HG02970 (cell line): Measurements from ENCODE around the gene WWOX.
"Not testable (repeated sequence)": the region's sequence is repeated elsewhere in the genome, so short reads cannot be mapped to it uniquely, and the experiment has no call there.

Source experiments
- ATAC-seq: cut with Tn5 transposase; IDR thresholded peaks from one replicate; pipeline ENCODE4 v1.9.1; 2021; ENCODE audit warnings: mild to moderate bottlenecking, moderate library complexity, moderate number of reproducible peaks; ENCODE audit not compliant: unreplicated experiment, low FRiP score

WWOX gene

DNA sequence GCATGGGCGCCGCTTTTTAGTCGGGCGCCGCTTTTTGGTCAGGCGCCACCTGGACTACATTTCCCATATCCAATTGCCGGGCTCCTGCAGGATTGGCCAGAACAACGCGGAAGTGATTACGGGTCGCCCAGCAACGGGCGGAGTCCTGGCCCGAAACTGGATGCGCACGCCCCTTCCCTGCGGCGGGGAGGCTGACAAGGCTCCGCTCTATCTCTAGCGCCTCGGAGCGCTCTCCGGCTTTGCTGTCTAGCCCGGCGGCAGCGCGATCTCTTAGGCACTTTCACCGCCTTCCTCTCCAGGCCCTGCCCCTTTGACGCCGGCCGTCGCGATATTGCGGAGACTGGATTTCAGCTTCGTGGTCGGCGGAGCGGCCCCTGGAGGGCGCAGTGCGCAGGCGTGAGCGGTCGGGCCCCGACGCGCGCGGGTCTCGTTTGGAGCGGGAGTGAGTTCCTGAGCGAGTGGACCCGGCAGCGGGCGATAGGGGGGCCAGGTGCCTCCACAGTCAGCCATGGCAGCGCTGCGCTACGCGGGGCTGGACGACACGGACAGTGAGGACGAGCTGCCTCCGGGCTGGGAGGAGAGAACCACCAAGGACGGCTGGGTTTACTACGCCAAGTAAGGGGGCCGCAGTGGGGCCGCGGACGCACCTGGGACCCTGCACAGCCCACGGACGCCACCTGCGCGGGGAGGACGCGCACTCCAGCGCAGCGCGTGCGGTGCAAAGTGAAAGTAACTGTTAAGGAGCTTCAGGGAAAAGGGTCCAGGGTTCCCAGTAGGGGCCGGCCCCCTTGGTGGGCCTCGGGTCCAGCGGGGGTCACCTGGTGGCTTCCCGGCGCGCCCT, at the start of gene WWOX:
WWOX (plus strand) TSS at position 384 of the 841 bp plus-strand sequence.
- peak; percentile 98 for ATAC-seq

DNA sequence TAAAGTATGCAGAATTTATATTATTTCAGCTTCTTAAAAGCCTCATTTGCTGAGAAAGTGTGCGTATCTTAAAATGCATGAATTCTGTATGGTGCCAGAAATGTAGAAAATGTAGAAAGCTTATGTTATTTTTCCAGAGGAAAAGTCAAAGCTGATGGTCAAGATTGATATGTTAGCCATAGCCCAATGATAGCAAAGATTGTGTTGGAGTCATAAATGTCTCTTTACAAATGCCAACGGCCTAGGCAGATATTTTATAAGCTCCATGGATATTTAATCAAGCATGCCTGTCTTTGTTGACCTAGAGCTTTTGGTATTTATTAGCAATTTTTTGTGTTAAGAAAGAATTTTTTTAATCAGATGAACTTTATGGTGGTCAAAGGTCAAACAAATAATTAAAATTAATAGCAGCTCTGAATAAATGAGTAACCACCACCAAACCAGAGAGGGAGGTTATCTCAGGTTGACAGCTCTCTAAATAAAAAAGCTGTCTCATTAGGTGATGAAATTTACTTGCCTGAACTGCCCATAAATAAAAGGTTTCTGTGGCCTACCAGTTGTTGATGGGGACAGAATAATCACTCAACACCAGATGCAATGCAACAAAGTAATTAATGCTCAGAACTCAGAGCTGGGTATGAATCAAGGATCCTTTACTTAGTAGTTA, 48.6 kb upstream of the WWOX start:
- ATAC-seq, result no peak

DNA sequence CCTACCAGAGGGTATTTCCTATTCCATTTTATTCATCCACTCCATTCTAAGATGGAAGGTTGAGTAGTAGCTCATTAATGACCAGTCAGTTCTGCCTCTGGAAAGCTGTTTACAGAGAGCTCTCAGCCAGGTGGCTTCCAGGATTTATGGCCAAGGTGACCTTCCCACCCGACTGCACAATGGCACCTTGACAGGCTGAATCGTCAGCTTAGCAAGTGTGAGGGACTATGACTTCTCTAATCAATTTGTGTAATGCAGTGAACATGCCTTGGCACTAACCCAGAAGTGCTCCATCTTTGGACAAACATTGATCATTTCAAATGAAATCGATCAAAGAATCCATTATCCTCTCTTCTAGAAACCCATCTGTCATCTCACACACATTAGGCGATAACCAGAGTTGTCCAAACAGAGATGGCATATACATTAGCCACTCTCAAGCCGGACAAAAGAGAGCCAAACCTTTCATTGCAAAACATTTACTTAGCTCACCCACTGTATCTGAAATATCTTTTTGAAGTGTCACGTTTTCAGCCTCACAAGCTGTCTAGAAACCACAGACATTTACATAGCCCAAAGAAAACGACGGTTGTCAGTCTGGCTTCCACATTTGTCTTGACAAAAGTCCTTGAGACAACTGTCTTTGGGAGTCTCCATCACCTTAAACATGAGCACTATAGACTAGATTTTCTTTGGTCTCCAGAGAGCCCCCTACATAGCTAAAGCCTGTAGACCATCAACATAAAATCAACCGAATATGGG, 41.5 kb upstream of the WWOX start:
- no peak for ATAC-seq

DNA sequence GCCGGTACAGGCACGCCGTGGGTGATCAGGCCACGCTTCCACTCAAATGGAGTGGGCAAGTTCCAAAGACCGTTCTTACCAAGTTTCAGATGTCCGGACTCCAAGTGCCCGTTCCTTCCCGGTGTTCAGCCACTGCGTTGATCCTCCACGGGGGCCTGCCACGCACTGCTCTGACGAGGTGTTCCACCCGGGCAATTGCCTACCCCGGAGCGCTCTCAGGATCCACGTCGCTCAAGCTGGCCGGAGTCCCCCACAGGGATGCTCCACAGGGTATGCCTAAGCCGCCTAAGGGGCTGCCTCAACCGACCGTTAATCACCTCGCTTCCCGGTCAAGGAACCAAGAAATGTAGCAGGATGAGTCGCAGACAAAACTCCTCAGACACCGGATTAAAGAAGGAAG, 39.6 kb upstream of the WWOX start:
- not testable (repeated sequence) for ATAC-seq

DNA sequence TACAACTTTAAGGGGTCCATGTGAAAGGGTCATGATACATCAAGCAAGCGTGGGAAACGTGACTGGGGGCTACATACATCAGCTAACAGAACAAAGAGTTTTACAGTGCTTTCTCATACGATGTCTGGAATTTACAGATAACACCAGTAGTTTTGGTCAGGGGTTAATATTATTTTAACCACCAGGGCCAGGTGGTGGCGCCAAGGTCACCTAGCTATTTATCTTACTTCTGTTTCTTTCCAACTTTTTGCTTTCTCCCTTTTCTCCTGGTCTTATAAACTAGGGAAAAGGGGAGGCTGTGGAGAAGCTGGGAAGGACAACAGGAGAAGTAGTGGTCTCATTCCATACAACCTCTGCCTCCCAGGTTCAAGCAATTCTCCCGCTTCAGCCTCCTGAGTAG, 39.2 kb upstream of the WWOX start:
- no peak for ATAC-seq

DNA sequence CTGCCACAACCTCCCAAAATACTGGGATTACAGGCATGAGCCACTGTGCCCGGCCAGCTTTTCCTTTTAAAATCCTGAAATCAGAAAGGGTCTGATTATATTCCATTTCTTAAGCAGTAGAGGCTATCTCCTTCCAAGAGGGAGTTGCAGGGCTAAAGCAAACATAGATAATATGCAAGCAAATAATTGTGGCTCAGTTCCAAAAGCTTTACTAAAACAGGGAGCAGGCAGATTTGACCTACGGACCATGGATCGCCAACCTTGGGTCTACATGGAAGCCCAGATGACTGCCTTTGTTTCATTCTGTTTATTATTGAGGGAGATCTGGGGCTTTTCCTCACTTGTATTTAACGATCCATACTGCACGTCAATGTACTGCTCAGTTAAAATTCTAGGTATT, 38.6 kb upstream of the WWOX start:
- ATAC-seq, result no peak

DNA sequence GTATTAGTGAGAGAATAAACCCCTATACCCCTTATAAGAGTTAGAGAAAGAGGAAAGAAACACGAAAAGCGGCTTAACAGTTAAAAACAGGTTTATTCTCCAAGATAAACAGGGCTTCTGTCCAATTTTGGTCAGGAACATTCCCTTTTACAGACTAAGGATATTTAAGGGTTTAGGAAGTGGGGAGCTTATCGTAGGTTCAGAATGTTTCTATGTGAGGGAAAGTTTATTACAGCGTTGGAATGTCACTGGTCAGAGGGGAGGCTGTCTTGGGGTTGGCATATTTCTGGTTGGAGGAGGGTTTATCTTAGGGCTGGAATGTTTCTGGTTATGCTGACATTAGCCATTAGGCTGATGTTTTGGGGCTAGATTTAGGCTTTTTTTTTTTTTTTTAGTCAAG, 34.1 kb upstream of the WWOX start:
- no peak for ATAC-seq

DNA sequence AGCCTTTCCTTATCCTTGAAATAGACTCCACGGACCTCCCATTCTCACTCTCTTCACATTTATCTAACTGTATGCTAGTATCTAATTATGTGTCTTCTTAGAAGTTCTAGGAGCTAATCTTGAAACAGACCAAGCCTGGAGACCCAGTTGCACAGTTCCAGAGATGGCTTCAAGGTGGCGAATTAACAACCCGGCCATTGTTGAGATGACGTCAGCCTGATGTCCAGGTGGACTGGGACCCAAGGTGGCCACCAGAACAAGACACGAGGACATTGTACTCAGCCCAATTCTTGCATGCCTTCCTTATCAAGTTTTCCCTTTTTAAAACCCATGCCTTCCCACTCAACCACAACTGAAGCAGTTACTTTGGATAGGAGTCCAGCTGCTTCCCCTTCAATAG, 29.5 kb upstream of the WWOX start:
- ATAC-seq, result no peak

DNA sequence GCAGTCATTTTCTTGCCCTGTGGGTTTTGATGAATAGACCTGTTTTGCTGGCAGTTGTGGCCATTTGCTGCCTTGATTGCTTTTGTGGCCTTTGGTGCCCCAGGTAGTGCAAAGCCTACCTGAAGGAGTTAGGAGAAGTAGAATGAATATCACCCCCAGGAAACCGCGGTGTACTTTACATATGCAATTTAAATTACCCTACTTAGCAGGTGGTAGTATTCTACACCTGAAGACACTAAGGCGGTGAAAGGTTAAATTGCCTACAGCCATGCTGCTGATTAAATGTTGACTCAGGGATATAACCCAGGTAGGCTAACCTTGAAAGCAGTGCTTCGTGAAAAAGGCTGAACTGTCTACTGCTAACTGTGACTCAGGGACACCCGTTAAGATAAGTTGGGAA, 27.2 kb upstream of the WWOX start:
- ATAC-seq, result no peak

DNA sequence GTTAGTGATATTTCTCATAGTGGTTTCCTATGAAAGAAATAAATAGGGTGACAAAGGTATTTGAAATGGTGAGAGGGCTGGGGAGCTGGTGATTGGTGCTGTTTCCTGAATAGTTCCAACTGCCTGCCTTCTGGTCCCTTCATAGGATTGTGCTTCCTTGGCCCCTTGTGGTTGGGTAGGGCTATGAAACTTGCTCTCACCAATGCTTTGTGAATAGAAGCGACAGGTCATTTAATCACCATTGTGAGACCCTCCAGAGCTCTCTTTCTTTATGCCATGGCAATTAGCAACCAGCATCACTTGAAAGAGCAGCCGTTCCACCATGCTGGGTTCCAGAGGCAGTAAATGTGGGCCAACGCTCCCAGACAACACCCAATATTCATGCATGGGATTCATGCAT, 23.7 kb upstream of the WWOX start:
- ATAC-seq, result no peak

DNA sequence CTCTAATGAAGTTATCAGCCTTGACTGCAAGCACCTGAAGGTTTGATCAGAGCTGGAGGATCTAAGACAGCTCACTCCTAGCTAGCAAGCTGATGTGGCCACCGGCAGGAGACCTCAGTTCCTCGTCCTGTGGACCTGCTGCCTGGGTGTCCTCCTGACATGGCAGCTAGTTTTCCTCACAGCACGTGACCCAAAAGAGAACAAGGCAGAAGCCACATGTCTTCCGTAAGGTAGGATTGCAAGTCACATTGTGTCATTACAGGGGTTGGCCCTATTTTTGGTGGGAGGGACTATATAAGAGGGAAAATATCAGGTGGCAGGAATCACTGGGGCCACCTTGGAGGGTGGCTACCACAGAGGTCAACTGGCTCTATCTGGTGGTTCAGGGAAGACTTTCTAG, 18.1 kb upstream of the WWOX start:
- no peak for ATAC-seq

DNA sequence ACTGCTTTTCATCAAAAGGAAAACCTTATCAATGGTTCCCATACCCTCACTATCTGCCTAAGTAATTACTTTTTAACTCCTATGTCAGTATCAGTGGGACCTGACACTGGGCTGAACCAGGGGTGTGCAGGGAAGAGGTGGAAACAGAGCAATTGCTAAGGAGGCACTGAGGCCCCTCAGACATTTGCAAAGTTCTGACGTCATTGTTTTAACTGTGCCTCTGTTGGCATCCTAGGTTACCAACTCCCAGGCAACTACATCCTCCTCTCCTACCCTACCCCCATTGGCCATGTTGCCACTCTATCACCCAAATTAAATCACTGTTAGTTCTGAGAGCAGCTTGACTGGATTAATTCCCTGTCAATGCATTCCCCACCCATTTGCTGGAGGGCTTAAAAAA, 8.0 kb upstream of the WWOX start:
- ATAC-seq, result no peak

DNA sequence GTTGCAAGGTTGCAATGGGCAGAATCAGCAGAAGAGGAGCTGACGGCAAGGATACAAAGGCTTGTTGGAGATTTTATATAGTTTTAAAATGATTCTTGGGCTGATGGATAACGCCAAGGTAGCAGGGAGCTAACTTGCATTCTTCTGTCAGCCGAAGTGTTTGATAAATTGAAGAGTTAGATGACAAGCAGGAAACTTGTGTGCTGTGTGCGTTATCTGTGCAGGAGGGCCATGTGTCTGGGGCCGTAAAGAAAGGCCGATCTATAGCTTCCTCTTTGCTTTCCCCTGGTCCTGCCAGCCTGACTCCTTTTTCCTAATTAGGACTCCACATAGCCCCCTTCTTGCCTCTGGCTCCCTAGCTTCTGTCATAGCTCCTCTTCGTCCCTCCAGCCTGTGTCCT, 6.7 kb upstream of the WWOX start:
- no peak for ATAC-seq

DNA sequence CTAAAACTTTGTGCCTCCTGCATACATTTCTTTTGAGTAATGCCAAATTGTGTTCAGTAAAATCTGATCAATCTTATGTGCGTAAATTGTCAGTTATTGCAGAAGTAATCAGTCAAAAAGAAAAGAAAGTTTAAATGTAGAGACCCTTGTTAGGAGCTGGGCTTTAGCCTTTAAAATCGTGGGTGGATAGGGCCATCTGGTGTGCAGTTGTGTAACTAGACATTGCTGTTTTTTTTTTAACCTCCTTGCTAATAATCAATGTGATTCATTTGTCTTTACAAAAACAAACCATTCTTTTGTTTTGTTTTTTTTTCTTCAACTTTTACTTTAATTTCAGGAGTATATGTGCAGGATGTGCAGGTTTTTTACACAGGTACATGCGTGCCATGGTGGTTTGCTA, 5.3 kb upstream of the WWOX start:
- no peak for ATAC-seq

DNA sequence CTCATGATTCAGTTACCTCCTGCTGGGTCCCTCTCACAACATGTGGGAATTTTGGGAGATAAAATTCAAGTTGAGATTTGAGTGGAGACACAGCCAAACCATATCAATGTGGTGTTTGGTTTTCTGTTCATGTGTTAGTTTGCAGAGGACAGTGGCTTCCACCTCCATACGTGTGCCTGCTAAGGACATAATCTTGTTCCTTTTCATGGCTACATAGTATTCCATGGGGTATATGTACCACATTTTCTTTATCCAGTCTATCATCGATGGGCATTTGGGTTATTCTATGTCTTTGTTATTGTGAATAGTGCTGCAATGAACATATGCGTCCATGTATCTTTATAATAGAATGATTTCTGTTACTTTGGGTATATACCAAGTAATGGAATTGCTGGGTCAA, 4.5 kb upstream of the WWOX start:
- ATAC-seq, result no peak

DNA sequence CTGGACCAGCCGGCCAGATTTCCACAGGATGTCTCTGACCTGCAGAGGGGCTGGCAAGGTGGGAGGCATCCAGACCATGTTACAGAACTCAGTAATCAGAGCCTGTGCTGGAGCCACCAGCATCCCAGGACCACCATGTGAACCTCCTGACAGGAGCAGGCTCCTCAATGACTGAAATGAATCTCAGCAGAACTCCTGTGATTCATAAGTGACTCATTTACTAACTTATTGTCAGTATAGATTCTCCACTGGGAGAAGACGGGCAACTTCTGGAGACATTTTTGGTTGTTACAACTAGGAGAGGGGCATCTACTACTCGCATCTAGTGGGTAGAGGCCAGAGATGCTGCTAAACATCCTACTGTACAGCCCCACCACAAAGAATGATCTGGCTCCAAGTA, 3.1 kb upstream of the WWOX start:
- ATAC-seq, result no peak

DNA sequence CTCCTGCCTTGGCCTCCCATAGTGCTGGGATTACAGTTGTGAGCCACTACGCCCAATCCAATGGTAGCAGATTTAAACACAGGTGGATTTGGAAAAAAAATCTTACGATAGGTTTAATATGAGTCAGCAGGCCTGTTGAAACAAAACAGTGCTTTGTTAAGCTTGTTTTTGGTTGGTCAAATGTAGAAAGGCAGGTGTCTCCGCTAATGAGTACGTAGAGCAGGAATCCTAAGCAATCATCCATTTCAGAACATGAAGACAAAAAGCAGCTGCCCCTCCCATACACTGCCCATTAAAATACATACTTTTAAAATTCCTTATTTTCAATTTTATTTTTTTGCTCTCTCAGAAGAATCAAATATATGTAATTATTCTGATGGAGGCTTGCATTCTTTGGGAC, 1.9 kb upstream of the WWOX start:
- no peak for ATAC-seq

DNA sequence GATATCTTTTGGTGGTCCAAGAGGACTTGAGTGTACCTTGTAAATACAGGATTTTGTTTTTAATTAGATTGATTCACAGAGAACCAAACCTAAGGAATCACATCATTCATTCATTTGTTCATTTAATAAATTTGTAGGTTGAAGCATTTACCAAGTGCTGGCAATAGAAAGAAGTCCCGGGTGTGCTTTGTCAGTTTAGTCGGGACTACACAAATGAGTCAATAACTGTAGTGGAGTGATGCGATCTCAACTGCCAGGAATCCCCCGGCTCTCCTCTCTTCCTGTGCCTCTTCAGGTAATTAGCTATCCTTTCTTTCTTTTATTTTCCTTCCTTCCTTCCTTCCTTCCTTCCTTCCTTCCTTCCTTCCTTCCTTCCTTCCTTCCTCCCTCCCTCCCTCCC, 1.4 kb upstream of the WWOX start:
- ATAC-seq, result no peak

DNA sequence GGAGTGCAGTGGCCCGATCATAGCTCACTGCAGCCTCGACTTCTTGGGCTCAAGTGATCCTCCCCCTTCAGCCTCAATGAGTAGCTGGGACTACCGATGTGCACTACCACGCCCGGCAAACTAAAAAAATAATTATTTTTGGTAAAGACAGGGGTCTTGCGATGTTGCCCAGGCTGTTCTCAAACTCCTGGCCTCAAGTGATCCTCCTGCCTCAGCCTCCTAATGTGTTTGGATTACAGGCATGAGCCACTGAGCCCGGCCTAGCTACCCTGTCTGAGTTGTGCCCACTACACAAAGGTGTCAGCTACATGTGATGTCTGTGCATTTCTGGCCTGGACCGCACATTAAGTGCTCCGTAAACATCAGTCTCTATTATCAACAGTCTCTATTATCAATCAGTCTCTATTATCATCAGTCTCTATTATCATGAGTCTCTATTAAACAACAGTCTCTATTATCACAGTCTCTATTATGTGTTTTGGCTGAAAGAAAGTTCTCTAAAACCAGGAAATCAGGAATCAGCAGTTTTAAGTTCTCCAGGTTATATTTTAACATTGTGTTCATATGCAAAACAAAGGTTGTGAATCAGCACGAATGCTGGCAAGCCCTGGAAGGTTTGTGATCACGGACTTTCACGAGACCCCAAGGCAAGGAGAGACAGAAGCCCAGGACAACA, 721 bp upstream of the WWOX start:
- ATAC-seq, result no peak

DNA sequence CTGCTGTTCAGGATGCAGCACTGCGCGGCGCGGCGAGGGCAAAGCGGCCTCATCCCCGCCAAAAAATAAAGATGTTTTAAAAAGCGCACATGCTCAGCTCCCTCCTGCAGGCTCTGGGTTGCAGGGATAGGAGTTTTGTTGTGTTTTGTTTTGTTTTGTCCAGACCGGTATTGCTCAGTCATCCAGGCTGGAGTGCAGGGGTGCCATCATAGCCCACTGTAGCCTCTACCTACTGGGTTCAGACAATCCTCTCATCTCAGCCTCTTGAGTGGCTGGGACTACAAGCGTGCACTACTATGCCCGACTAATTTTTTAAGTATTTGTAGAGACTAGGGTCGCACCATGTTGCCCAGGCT, 636 bp downstream of the WWOX start:
- no peak for ATAC-seq

DNA sequence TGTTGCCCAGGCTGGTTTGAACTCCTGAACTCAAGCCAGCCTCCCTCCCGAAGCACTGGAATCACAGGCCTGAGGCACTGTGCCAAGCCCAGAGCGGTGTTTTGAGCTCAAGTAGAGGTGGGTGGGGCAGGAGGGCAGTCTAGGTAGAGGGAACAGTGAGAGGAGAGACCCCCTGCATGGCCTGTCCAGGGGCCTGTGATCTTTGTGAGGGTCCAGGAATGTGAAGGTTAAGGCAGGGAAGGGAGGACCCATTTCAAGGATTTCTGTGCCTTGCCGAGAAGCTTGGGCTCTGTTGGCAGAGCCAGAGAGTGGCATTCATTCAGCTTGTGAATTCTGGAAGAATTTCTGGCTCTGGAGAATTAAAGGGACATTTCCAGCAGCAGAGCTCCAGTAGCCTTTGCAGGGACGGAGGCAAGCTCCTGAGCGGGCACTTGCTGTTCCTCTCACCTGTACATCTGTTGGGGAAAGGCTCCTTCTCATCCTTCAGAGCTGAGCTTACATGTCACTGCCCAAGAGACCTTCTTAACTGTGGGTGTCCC, 2.7 kb downstream of the WWOX start:
- ATAC-seq, result no peak
